Transverse colon (tissue), 4 donors: ENCODE results near the gene KLF3. TPM values are rescaled to one million over a fixed set of nuclear protein-coding genes. Genes with fewer than 3 reads are reported as not detected.
A peak's percentile ranks its signal among the peaks of the same experiment; 100 is the strongest.

ENCODE experiments used
- DNase-seq: peaks from one replicate; pipeline ENCODE4 v3.0.0-alpha.2; 2019
- H3K27ac ChIP-seq, 4 donors: fragments of 200-600 bp; sonication (generic); 2 replicates each; pipeline ENCODE4 v1.5.1; 2016 to 2018; ENCODE audit warnings: inconsistent platforms in 4 of 4
- H3K27me3 ChIP-seq: fragments of 200-600 bp; sonication (generic); 2 replicates; pipeline ENCODE4 v1.5.1; 2017; ENCODE audit warnings: inconsistent platforms
- H3K36me3 ChIP-seq, 4 donors: fragments of 200-600 bp; sonication (generic); 2 replicates each; pipeline ENCODE4 v1.5.1; 2017 to 2019; ENCODE audit warnings: inconsistent platforms in 4 of 4
- H3K4me1 ChIP-seq, 4 donors: fragments of 200-600 bp; sonication (generic); 2 replicates each; pipeline ENCODE4 v1.5.1; 2017 to 2020; ENCODE audit warnings: inconsistent platforms in 4 of 4
- H3K4me3 ChIP-seq, 4 donors: fragments of 200-600 bp; sonication (generic); 1 replicate in 1 of 4; 2 replicates in 3 of 4; pipeline versions ENCODE4 v1.5.1 to v1.6.1; 2017 to 2019; ENCODE audit warnings: inconsistent platforms in 4 of 4
- H3K9me3 ChIP-seq, 2 donors: fragments of 200-600 bp; sonication (generic); 2 replicates each; pipeline ENCODE4 v1.5.1; 2017 to 2019; ENCODE audit warnings: inconsistent platforms in 2 of 2
- CTCF ChIP-seq, 5 experiments: fragments of 200-600 bp in 3 of 5; fragments of 450-650 bp in 2 of 5; sonication (generic) in 3 of 5; IDR thresholded peaks; 1 replicate in 2 of 5; 2 replicates in 3 of 5; pipeline ENCODE4 v1.5.1; 2016 to 2017; ENCODE audit warnings: antibody characterized with exemption in 5 of 5, inconsistent platforms in 3 of 5, mild to moderate bottlenecking in 2 of 5, moderate library complexity in 1 of 5
- EP300 ChIP-seq: sonication (generic); formaldehyde crosslinking; IDR thresholded peaks from one replicate; pipeline ENCODE4 v1.6.1; 2017; ENCODE audit warnings: antibody characterized with exemption, low read depth
- POLR2A ChIP-seq: fragments of 450-650 bp; IDR thresholded peaks from one replicate; pipeline ENCODE4 v1.6.1; 2016; ENCODE audit warnings: antibody characterized with exemption, mild to moderate bottlenecking, moderate library complexity
- POLR2AphosphoS5 ChIP-seq, 3 donors: sonication (generic); formaldehyde crosslinking; IDR thresholded peaks; one replicate each; pipeline ENCODE4 v1.6.1; 2016; ENCODE audit warnings: antibody characterized with exemption in 3 of 3
- WGBS, 2 donors: methylation state at CpG; one replicate each; pipeline ENCODE4 v1.1.5; 2018; ENCODE audit warnings: low coverage in 1 of 2; 5-methylcytosine and 5-hydroxymethylcytosine counted together
- in situ Hi-C, 4 donors: fragments of 200-750 bp; cut with MboI; loops; one replicate each; pipeline versions ENCODE4 v1.15.0 to v1.15.1; 2017; ENCODE audit warnings: low sequenced_read_pairs in 3 of 4, low pct_ligation_motif_present in 1 of 4, low pct_unique_long_range_greater_than_20kb in 1 of 4
- intact Hi-C: fragments of 100-400 bp; cut with DNase I; formaldehyde crosslinking; loops from one replicate; pipeline ENCODE4 v1.15.1; 2023; ENCODE audit warnings: low total_unique reads
- total RNA-seq, 4 donors: library from RNA; depleted of rRNA; stranded (reverse); fragments of >200 nt; gene quantifications; one replicate each; pipeline ENCODE4 v1.1.0, GENCODE V29; 2016

The KLF3 gene
- total RNA-seq, 4 donors from 2014 or later = 111 to 174 (median 132) TPM

- DNase-seq = no peak
- H3K27ac ChIP-seq = peak overlapping the region; percentile 100
- peak overlapping the region in 1 of 4 donors; percentile 11 for H3K4me3 ChIP-seq
- no peaks in the 10 kb centered on the region for H3K36me3 ChIP-seq
- TF ChIP-seq POLR2AphosphoS5 (IDR thresholded peaks at IDR 0.05) (peak in 1 of 3 donors; percentile 36), POLR2A (no peak)
- H3K4me1 ChIP-seq = peaks cover 57 to 94% (median 84%) of the 10 kb centered on the region in 4 donors
- no peaks in the 10 kb centered on the region for H3K27me3 ChIP-seq
- intact Hi-C loops = loop anchor here (2.0 kb wide), 1 partner anchor 356 kb away; no protein-coding TSS in a partner anchor
- 24 to 31% methylated on average over 8 to 13 of the region's 13 CpGs for WGBS, 2 donors
- in situ Hi-C loops = loop anchor here (5.0 to 10.0 kb wide), 7 partner anchors 350 to 612 kb away; no protein-coding TSS in a partner anchor
- no peaks in the 10 kb centered on the region for H3K9me3 ChIP-seq
These were observed 10.5 kb downstream of the KLF3 start for GRCh38 chr4:38674258-38675144.

GRCh38 chr4:38675146-38676121 is 11.4 kb downstream of the KLF3 start:
- H3K27ac ChIP-seq = peak overlapping the region; percentile 100
- H3K36me3 ChIP-seq = peaks cover 0 to 1% (median under 1%) of the 10 kb centered on the region in 4 donors
- in situ Hi-C loops = loop anchor here in 3 of 4 donors (5.0 to 10.0 kb wide), 4 partner anchors 351 to 613 kb away; no protein-coding TSS in a partner anchor
- WGBS, 2 donors = 5 to 10% methylated on average over 3 to 7 of the region's 7 CpGs
- H3K4me3 ChIP-seq = peak overlapping the region in 1 of 4 donors; percentile 11
- no peak for TF ChIP-seq EP300
- TF ChIP-seq CTCF (IDR thresholded peaks at IDR 0.05) = peak; percentile 85 to 98 (median 96)
- peak in 1 of 3 donors; percentile 22 for TF ChIP-seq POLR2AphosphoS5 (IDR thresholded peaks at IDR 0.05)
- no peaks in the 10 kb centered on the region for H3K9me3 ChIP-seq
- DNase-seq = peak; percentile 90
- no peaks in the 10 kb centered on the region for H3K27me3 ChIP-seq
- intact Hi-C loops = loop anchor here (2.0 kb wide), 1 partner anchor 357 kb away; no protein-coding TSS in a partner anchor
- peaks cover 52 to 95% (median 81%) of the 10 kb centered on the region in 4 donors for H3K4me1 ChIP-seq

GRCh38 chr4:38676986-38677385 is 13.0 kb downstream of the KLF3 start:
- 56 to 60% methylated on average over 7 to 12 of the region's 12 CpGs for WGBS, 2 donors
- Histone ChIP-seq H3K9me3 (no peaks in the 10 kb centered on the region), H3K4me1 (peaks cover 37 to 92% (median 72%) of the 10 kb centered on the region in 4 donors), H3K36me3 (peaks cover 0 to 15% (median 8%) of the 10 kb centered on the region in 4 donors), H3K27me3 (no peaks in the 10 kb centered on the region), H3K4me3 (no peak overlapping the region), H3K27ac (peak overlapping the region in 3 of 4 donors; percentile 100)
- intact Hi-C loops (no loop called here), in situ Hi-C loops (loop anchor here in 3 of 4 donors (5.0 to 10.0 kb wide), 4 partner anchors 352 to 615 kb away; no protein-coding TSS in a partner anchor)
- no peak for TF ChIP-seq CTCF (IDR thresholded peaks at IDR 0.05)
- TF ChIP-seq EP300 = no peak
- no peak for TF ChIP-seq POLR2A
- TF ChIP-seq POLR2AphosphoS5 (IDR thresholded peaks at IDR 0.05) = no peak
- DNase-seq = peak; percentile 57

GRCh38 chr4:38677441-38677840 is 13.4 kb downstream of the KLF3 start:
- no peaks in the 10 kb centered on the region for H3K27me3 ChIP-seq
- intact Hi-C loops = no loop called here
- no peaks in the 10 kb centered on the region for H3K9me3 ChIP-seq
- DNase-seq = no peak
- TF ChIP-seq CTCF (IDR thresholded peaks at IDR 0.05) (no peak), POLR2A (no peak)
- H3K36me3 ChIP-seq = peaks cover 0 to 15% (median 8%) of the 10 kb centered on the region in 4 donors
- in situ Hi-C loops = loop anchor here in 3 of 4 donors (5.0 to 10.0 kb wide), 4 partner anchors 353 to 615 kb away; no protein-coding TSS in a partner anchor
- no peak overlapping the region for H3K4me3 ChIP-seq
- H3K4me1 ChIP-seq = peaks cover 32 to 92% (median 68%) of the 10 kb centered on the region in 4 donors
- 56 to 63% methylated on average over 6 of the region's 6 CpGs for WGBS, 2 donors
- H3K27ac ChIP-seq = peak overlapping the region; percentile 46 to 100 (median 100)
